ENCODE measurements around the gene C18orf54. TPM values are rescaled to one million over a fixed set of nuclear protein-coding genes. Genes with fewer than 3 reads are reported as not detected.
"Not testable (repeated sequence)": the region's sequence is repeated elsewhere in the genome, so short reads cannot be mapped to it uniquely, and the experiment has no call there.

The C18orf54 gene
- total RNA-seq, 4 donors from 2014 or later = 0.29 to 3.3 (median 0.88) TPM

DNA sequence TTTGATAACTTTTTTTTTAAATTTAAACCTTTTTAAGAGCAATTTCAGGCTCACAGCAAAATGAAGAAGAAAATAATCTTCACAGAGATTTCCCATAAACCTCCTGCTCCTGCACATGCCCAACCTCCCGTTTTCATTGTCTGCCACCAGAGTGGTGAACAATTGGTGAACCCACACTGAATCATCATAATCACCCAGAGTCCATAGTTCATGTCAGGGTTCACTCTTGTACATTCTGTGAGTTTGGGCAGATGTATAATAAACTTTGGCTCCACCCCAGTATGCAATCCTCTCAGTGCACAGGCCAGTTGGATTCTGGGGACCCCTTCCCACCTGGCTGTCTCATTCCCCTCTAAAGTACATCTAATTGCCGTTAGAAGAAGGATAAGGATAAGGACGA is 24.4 kb downstream of the C18orf54 start:
- H3K4me3 ChIP-seq (ENCODE audit: low read depth, poor library complexity, severe bottlenecking) = no peak overlapping the region
- intact Hi-C loops (cut with DNase I; ENCODE audit: low total_unique reads) = no loop called here
- no peak for DNase-seq (ENCODE audit: low spot score in 2 of 2)
- WGBS, 2 donors = 93% methylated on average over 3 of the region's 3 CpGs
- TF ChIP-seq, protein P1, sequence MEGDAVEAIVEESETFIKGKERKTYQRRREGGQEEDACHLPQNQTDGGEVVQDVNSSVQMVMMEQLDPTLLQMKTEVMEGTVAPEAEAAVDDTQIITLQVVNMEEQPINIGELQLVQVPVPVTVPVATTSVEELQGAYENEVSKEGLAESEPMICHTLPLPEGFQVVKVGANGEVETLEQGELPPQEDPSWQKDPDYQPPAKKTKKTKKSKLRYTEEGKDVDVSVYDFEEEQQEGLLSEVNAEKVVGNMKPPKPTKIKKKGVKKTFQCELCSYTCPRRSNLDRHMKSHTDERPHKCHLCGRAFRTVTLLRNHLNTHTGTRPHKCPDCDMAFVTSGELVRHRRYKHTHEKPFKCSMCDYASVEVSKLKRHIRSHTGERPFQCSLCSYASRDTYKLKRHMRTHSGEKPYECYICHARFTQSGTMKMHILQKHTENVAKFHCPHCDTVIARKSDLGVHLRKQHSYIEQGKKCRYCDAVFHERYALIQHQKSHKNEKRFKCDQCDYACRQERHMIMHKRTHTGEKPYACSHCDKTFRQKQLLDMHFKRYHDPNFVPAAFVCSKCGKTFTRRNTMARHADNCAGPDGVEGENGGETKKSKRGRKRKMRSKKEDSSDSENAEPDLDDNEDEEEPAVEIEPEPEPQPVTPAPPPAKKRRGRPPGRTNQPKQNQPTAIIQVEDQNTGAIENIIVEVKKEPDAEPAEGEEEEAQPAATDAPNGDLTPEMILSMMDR (IDR thresholded peaks at IDR 0.05) = no peak
- no peak for TF ChIP-seq POLR2A (IDR thresholded peaks at IDR 0.05)

DNA sequence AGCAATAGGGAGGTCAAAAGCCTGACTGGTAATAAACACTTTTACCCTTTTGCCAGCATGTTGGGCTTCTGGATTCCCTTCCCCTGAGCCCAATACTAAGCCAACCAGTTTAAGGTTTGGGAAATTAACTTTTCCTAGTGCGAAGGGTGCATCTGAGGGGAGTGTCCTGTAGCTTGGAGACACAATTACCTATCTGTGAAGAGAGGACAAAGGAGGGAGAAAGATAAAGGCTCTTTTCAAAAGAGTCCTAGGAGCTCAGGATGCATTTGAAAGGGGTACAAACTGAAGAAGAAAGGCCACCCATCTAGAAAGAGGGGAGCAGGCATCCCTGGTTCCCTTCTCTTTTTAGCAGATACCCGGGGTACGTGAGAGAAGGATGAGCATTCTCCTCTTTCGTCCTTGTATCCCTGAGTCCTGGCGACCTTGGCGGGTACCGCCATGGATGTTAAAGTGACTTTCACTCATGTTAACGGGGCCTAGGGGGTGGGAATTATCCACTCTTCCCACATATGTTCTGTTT is 25.1 kb downstream of the C18orf54 start:
- TF ChIP-seq POLR2A (IDR thresholded peaks at IDR 0.05) = no peak
- TF ChIP-seq, protein P1 (IDR thresholded peaks at IDR 0.05) = no peak
- no peak for DNase-seq (ENCODE audit: low spot score in 2 of 2)
- intact Hi-C loops (cut with DNase I; ENCODE audit: low total_unique reads) = no loop called here
- WGBS, 2 donors = 88 to 94% methylated on average over 8 of the region's 8 CpGs
- H3K4me3 ChIP-seq (ENCODE audit: low read depth, poor library complexity, severe bottlenecking) = no peak overlapping the region

DNA sequence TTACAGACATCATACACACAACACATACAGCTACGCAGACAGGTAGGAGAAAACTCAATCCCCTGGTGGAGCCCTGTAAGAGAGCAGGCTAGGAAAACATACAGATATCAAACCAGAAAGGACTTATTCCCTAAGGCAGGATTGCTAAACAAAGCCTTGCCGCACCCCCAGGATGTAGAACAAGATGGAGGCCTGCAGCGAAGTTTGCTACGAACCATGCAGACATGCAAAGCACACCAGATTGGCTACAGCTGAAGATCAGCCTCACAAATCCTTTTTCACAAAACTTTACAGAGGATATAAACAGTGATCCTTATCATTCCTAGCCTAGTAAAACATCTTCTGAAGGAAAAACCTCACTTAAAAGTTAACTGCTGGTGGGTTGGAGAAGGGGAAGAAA is 28.3 kb downstream of the C18orf54 start:
- whole genome bisulfite sequencing, 2 donors = 62 to 69% methylated on average over 4 of the region's 4 CpGs
- no peak for TF ChIP-seq POLR2A (IDR thresholded peaks at IDR 0.05)
- TF ChIP-seq, protein P1 (IDR thresholded peaks at IDR 0.05) = no peak
- intact Hi-C loops (cut with DNase I; ENCODE audit: low total_unique reads) = no loop called here
- H3K4me3 ChIP-seq (ENCODE audit: low read depth, poor library complexity, severe bottlenecking) = no peak overlapping the region
- no peak for DNase-seq (ENCODE audit: low spot score in 2 of 2)

DNA sequence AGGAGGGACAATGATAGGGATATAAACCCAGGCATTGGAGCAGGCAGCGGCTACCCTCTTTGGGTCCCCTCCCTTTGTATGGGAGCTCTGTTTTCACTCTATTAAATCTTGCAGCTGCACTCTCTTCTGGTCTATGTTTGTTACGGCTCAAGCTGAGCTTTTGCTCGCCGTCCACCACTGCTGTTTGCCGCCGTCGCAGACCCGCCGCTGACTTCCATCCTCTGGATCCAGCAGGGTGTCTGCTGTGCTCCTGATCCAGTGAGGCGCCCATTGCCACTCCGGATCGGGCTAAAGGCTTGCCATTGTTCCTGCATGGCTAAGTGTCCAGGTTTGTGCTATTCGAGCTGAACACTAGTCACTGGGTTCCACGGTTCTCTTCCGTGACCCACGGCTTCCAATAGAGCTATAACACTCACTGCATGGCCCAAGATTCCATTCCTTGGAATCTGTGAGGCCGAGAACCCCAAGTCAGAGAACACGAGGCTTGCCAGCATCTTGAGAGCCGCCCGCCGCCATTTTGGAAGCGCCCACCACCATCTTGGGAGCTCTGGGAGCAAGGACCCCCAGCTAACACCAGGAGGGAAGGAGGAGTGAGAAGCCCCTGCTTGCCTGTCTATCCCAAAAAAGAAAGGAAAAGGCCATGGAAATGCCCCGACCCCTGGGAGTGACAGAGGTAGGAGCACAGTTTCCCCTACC is 29.2 kb downstream of the C18orf54 start:
- intact Hi-C loops (cut with DNase I; ENCODE audit: low total_unique reads); DNase-seq (ENCODE audit: low spot score in 2 of 2); H3K4me3 ChIP-seq (ENCODE audit: low read depth, poor library complexity, severe bottlenecking): not testable (repeated sequence)
- WGBS, 2 donors = 94% methylated on average over 23 of the region's 23 CpGs

DNA sequence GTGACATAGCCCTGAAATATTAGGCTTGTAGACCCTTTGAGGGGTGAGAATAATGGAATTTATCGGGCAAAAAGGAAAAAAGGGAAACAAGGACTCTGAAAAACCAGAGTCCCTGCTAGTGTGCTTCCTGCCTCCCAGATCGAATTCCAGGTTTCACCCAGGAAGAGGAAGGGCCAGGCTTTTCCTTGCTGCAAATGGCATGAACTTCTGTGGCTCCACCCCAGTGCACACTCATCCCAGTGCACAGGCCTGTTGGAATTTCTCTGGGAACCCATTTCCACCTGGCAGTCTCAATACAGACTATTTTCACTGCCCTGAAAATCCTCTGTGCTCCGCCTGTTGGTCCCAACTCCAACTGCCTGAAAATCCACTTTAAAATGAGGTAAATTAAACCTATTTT is 29.9 kb downstream of the C18orf54 start:
- intact Hi-C loops (cut with DNase I; ENCODE audit: low total_unique reads) = no loop called here
- WGBS, 2 donors = 83 to 92% methylated on average over 3 of the region's 3 CpGs

More for the DNA sequence above, 29.9 kb downstream of the C18orf54 start:
- TF ChIP-seq POLR2A (IDR thresholded peaks at IDR 0.05) = no peak
- TF ChIP-seq, protein P1 (IDR thresholded peaks at IDR 0.05) = no peak
- H3K4me3 ChIP-seq (ENCODE audit: low read depth, poor library complexity, severe bottlenecking) = no peak overlapping the region
- DNase-seq (ENCODE audit: low spot score in 2 of 2) = no peak
